Psoas muscle (tissue), 8 donors: ENCODE measurements around the gene DNAH3. TPM values are rescaled to one million over a fixed set of nuclear protein-coding genes. Genes with fewer than 3 reads are reported as not detected.
"Not testable (repeated sequence)": the region's sequence is repeated elsewhere in the genome, so short reads cannot be mapped to it uniquely, and the experiment has no call there.

Experiments
- ATAC-seq, 4 donors: fragments of 200-7000 bp; cut with Tn5 transposase; one replicate each; pipeline ENCODE4 v1.9.1; 2020; ENCODE audit warnings: moderate library complexity in 3 of 4, mild to moderate bottlenecking in 2 of 4
- DNase-seq, 2 donors: peaks; one replicate each; pipeline ENCODE4 v3.0.0-alpha.2; 2020
- H3K27ac ChIP-seq: fragments of 200-600 bp; one replicate; pipeline ENCODE4 v1.8.0; 2022
- H3K27me3 ChIP-seq, 3 donors: fragments of 200-600 bp in 1 of 3; one replicate each; pipeline versions ENCODE4 v1.6.1 to v1.8.0; 2013 to 2022; ENCODE audit warnings: low read length in 2 of 3, mild to moderate bottlenecking in 2 of 3, moderate library complexity in 1 of 3; ENCODE audit not compliant: insufficient read depth in 3 of 3
- H3K36me3 ChIP-seq, 2 donors: fragments of 200-600 bp in 1 of 2; one replicate each; pipeline versions ENCODE4 v1.6.1 to v1.8.0; 2013 to 2022; ENCODE audit warnings: low read depth in 1 of 2, mild to moderate bottlenecking in 1 of 2, moderate library complexity in 1 of 2; ENCODE audit not compliant: insufficient read depth in 1 of 2
- H3K4me1 ChIP-seq: fragments of 200-600 bp; one replicate; pipeline ENCODE4 v1.8.0; 2022
- H3K4me3 ChIP-seq: fragments of 200-600 bp; one replicate; pipeline ENCODE4 v1.8.0; 2022; ENCODE audit warnings: mild to moderate bottlenecking
- H3K9me3 ChIP-seq: fragments of 200-600 bp; one replicate; pipeline ENCODE4 v1.8.0; 2022
- WGBS, 3 donors: extraction: QIAGEN DNeasy Blood & Tissue Kit; methylation state at CpG; one replicate each; pipeline versions ENCODE4 v1.1.6 to v1.1.7; 2013; 5-methylcytosine and 5-hydroxymethylcytosine counted together
- intact Hi-C, 2 donors: fragments of 100-400 bp; cut with DNase I; formaldehyde crosslinking; loops; one replicate each; pipeline versions ENCODE4 v1.11.0 to v1.14.2; 2022
- polyA plus RNA-seq, 3 donors: library from polyadenylated mRNA; stranded (reverse); fragments of 200-250 nt; gene quantifications; one replicate each; pipeline ENCODE4 v1.2.3, GENCODE V29; 2013
- total RNA-seq, 4 donors: library from RNA; stranded (reverse); fragmentation: NEBNext Ultra II Directional in 2 of 4; extraction: Animal tissue kit (Norgen Biotek cat#: 25700) in 2 of 4; gene quantifications; one replicate each; pipeline versions ENCODE4 v1.2.1 to v1.2.4, GENCODE V29; 2021 to 2023
- TF ChIP-seq, protein P1 (sequence below): fragments of 200-600 bp; IDR thresholded peaks from one replicate; pipeline ENCODE4 v1.8.0; 2022; ENCODE audit warnings: antibody characterized with exemption
- donor health status: healthy with polysubstance abuse.
- donor health status: DM: no; HTN: no; CAD: no; lungs with moderate emphysema.
- donor health status: Bipolar disorder and iron deficiency.
- donor health status: healthy.
- donor health status: DM: yes; HTN: yes; CAD: no.
- donor health status: DM: no; HTN: no; CAD: no.
- donor health status: DM: no; HTN: no; CAD: no.
- donor health status: DM: yes; HTN: yes; CAD: no.

The DNAH3 gene
- total and polyA plus RNA-seq, 7 donors, result 0.01 to 2.1 (median 0.17) TPM; not detected in 1

DNA sequence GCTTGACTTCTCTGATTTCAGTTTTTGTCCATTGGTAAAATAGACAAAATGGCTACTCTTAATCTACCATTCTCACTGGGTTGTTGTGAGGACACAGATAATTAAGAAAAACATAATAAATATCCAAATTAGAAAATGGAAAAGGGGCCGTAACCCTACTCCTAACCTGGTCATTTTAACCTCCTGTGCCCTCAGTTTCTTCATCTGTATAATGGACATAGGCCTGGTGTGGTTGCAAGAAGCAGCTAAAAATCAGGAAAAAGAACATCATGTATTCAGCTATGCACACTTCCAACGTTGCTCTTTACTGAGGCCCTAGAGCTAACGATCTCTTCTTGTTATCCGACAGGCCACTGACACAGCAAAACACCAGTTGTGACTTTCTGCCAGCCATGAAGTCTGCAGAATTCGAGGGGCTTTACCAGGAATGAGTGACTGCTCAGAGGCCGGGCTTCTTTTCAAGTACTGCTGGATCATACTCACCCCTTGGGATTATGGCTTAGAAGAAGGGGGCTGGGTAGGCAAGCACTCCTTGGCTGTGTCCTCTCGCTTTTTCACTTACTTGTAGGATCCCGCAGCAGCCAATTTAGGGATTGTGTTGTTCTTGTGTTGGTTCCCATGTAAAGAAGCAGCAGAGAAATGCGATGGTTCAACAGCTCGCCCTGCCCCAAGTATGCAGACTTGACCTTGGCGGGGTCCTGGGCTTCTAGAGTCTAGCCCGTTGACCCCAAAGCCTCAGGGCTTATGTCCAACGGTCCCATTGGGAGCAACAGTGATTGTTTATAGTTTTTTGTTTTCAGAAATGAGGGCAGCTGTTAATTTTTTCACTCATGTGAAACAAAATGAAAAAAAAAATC, 28.7 kb upstream of the DNAH3 start:
- Histone ChIP-seq H3K36me3 (peaks cover 8 to 84% of the 10 kb centered on the region in 2 donors), H3K9me3 (no peaks in the 10 kb centered on the region), H3K27me3 (no peaks in the 10 kb centered on the region), H3K4me3 (no peak overlapping the region), H3K4me1 (no peaks in the 10 kb centered on the region), H3K27ac (no peak overlapping the region)
- TF ChIP-seq, protein P1, sequence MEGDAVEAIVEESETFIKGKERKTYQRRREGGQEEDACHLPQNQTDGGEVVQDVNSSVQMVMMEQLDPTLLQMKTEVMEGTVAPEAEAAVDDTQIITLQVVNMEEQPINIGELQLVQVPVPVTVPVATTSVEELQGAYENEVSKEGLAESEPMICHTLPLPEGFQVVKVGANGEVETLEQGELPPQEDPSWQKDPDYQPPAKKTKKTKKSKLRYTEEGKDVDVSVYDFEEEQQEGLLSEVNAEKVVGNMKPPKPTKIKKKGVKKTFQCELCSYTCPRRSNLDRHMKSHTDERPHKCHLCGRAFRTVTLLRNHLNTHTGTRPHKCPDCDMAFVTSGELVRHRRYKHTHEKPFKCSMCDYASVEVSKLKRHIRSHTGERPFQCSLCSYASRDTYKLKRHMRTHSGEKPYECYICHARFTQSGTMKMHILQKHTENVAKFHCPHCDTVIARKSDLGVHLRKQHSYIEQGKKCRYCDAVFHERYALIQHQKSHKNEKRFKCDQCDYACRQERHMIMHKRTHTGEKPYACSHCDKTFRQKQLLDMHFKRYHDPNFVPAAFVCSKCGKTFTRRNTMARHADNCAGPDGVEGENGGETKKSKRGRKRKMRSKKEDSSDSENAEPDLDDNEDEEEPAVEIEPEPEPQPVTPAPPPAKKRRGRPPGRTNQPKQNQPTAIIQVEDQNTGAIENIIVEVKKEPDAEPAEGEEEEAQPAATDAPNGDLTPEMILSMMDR, result no peak
- WGBS, 3 donors, result 40 to 49% (median 44%) methylated on average over 13 of the region's 13 CpGs
- ATAC-seq (no peak), DNase-seq (no peak)
- intact Hi-C loops, result no loop called here

DNA sequence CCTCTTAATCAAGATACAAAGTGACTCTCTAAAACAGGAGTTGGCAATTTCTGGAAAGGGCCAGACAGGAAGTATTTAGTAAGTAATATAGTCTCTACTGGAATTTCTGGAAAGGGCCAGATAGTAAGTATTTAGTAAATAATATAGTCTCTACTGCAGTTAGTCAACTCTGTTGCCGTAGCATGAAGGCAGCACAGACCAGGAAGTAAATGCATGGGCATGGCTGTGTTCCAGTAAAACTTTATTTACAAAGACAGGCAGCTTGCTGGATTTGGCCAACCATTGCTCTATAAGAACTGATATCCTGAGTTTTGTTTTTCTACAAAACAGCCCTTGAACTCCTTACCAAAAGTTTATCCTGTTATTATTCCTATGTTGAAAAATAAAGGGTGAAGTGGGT, 24.8 kb upstream of the DNAH3 start:
- intact Hi-C loops, result no loop called here
- Histone ChIP-seq H3K27ac (no peak overlapping the region), H3K4me3 (no peak overlapping the region), H3K36me3 (peaks cover 3 to 98% of the 10 kb centered on the region in 2 donors), H3K27me3 (no peaks in the 10 kb centered on the region), H3K9me3 (no peaks in the 10 kb centered on the region), H3K4me1 (no peaks in the 10 kb centered on the region)
- TF ChIP-seq, protein P1, result no peak
- WGBS, 3 donors, result 31 to 91% (median 90%) methylated on average over 1 of the region's 1 CpG
- DNase-seq, result no peak
- ATAC-seq, result no peak

DNA sequence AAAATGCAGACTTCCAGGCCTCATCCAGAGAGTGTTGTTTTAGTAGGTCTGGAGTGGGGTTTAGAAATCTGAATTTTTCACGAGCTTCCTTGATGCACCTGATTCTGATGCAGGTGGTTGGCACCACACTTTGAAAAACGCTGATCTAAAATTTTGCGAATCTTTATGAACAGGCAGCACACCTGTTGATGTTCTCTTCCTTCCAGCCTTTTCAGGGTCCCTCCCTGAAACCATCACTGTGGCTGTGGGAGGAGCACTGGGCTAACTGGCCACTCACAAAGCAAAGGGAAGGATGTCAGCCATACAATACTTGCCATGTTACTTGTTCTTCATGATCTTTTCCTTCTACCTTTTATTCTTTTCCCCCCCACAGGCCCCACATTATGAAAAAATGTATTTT, 22.0 kb upstream of the DNAH3 start:
- peaks cover 3 to 80% of the 10 kb centered on the region in 2 donors for H3K36me3 ChIP-seq
- no peak overlapping the region for H3K27ac ChIP-seq
- ATAC-seq (no peak), DNase-seq (no peak)
- no peaks in the 10 kb centered on the region for H3K9me3 ChIP-seq
- intact Hi-C loops, result no loop called here
- WGBS, 3 donors, result 80 to 85% (median 83%) methylated on average over 3 of the region's 3 CpGs
- no peaks in the 10 kb centered on the region for H3K27me3 ChIP-seq
- H3K4me1 ChIP-seq, result no peaks in the 10 kb centered on the region
- no peak overlapping the region for H3K4me3 ChIP-seq
- TF ChIP-seq, protein P1, result no peak

DNA sequence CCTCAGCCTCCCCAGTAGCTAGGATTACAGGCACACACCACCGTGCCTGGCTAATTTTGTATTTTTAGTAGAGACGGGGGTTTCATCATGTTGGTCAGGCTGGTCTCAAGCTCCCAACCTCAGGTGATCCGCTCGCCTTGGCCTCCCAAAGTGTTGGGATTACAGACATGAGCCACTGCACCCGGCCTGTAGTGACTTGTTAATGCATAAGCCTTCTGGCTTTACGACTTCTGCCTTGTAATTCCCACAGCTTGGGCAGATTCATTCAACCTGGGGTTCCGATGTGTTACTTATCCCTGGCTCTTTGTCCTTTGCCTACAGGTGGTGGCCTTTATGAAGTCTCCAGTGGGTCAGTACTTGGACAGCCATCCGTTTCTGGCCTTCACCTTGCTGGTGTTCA, 19.5 kb upstream of the DNAH3 start:
- H3K27ac ChIP-seq, intact Hi-C loops, H3K27me3 ChIP-seq, DNase-seq, H3K4me3 ChIP-seq, H3K4me1 ChIP-seq, H3K9me3 ChIP-seq, ATAC-seq: not testable (repeated sequence)
- 91 to 93% (median 93%) methylated on average over 8 of the region's 8 CpGs for WGBS, 3 donors
- peaks cover 6 to 77% of the 10 kb centered on the region in 2 donors for H3K36me3 ChIP-seq

DNA sequence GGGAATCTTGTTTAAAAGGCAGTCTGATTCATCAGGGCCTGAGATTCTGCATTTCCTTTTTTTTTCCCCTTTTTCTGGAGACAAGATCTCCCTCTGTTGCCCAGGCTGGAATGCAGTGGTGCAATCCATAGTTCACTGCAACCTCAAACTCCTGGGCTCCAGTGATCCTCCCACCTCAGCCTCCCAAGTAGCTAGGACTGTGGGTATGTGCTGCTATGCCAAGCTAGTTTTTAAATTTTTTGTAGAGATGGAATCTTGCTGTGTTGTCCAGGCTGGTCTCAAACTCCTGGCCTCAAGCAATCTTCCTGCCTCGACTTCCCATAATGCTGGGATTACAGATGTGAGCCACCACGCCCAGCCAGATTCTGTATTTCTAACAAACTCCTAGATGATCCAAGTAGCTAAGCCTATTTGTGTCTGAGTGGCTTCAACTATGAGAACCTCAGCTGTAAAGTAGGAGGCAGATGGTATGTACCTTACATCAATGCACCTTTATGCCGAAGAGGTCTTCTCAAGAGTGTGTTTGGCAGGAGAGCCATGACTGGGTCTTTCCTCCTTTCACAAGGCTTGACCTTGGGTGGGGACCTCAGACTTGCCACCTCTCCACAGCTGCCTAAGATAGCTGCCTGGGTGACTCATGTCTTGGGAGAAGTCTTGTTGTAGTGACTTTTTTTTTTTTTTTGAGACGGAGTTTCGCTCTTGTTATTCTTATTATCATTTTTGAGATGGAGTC, 18.8 kb upstream of the DNAH3 start:
- Histone ChIP-seq H3K27me3 (no peaks in the 10 kb centered on the region), H3K9me3 (no peaks in the 10 kb centered on the region), H3K4me3 (no peak overlapping the region), H3K27ac (no peak overlapping the region), H3K36me3 (peaks cover 7 to 76% of the 10 kb centered on the region in 2 donors), H3K4me1 (no peaks in the 10 kb centered on the region)
- no peak for ATAC-seq
- no peak for DNase-seq
- 89 to 97% (median 96%) methylated on average over 5 of the region's 5 CpGs for WGBS, 3 donors
- TF ChIP-seq, protein P1, result no peak
- intact Hi-C loops, result no loop called here
